Activated CD8-positive, alpha-beta memory T cell treated with anti-CD3 and anti-CD28 coated beads, Interleukin-2, amount 50 U/mL, for 24 hours (primary cell): Measurements from ENCODE around the gene ZNF277.
A peak's percentile ranks its signal among the peaks of the same experiment; 100 is the strongest.

Experiments used
- DNase-seq: peaks from one replicate; pipeline ENCODE4 v3.0.0-alpha.2; 2020; ENCODE audit errors: extremely low read depth

The ZNF277 gene, protein sequence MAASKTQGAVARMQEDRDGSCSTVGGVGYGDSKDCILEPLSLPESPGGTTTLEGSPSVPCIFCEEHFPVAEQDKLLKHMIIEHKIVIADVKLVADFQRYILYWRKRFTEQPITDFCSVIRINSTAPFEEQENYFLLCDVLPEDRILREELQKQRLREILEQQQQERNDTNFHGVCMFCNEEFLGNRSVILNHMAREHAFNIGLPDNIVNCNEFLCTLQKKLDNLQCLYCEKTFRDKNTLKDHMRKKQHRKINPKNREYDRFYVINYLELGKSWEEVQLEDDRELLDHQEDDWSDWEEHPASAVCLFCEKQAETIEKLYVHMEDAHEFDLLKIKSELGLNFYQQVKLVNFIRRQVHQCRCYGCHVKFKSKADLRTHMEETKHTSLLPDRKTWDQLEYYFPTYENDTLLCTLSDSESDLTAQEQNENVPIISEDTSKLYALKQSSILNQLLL

DNA sequence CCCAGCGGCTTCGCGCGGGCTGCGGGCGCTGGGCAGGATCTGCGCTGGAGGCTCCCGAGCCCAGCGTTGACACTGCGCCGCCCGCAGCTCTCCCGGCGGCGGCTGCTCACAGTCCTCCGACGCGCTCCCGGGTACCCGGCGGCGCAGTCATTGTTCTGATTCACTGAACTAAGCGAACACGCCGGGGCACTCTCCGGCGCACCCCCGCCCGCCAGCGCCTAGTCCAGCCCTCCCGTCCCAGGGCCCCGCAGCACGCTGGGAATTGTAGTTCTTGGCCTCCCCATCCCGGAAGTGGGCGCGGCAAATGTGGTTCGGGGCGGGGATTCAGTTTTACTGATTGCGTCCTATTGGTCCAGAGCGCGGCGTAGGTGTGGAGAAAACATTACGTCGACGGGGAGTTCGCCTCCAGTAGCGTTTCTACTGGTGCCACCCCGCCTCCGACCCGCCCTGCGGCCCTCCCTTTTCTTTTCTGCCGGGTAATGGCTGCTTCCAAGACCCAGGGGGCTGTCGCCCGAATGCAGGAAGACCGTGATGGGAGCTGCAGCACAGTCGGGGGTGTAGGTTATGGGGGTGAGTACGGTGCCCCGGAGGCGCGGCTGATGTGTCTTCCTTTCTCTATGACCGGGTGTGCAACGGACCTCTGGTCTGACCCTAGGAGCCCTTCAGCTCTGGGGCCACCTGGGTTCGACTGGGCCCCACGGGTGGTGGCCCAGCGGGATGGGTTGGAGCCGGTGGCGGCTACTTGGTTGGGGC, at the start of gene ZNF277, which contains the start of gene DOCK4:
TSS of gene ZNF277 (plus strand) at position 458 of the 753 bp plus-strand sequence. CDS start at position 480, 22 bp downstream.
TSS of gene DOCK4 (minus strand) at position 162 of the 753 bp plus-strand sequence. CDS start 261 bp downstream, outside the sequence.
- DNase-seq, result peak; percentile 99

DNA sequence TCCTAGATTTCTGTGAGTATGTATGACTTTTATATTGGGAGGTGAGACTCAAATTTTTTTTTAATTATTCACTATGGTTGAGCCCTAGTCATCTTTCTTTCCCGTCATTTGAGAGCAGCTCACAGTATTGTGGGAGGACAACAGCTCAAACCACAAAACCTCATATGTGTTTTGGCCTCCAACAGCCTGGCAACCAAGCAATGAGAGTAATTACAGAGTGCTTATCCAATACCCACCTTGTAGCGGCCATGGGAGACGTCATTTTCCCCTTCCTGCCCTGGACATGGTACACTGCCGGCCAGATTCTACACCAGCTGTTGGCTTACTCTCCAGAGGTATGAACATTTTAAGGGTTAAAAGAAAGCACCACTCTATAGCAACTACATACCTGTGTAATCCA, 49.4 kb upstream of the ZNF277 start:
- no peak for DNase-seq

DNA sequence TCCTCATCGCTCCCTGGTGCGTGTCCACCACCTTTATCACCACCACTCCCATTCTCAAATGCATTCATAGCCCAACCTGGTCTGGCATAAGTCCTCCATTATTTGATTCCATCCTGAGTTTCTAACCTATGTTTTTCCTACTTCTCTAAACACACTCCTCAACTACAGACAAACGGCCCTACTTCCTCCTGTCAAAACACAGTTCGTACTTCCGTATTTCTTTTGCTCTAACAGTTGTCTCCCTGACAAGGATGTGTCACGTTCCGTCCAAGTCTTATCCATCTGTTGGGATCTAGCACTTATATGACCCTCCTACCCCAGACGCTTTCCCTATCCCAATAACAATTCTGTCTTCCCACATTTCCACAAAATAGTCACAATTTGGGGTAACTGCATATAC, 47.1 kb upstream of the ZNF277 start:
- DNase-seq, result no peak

DNA sequence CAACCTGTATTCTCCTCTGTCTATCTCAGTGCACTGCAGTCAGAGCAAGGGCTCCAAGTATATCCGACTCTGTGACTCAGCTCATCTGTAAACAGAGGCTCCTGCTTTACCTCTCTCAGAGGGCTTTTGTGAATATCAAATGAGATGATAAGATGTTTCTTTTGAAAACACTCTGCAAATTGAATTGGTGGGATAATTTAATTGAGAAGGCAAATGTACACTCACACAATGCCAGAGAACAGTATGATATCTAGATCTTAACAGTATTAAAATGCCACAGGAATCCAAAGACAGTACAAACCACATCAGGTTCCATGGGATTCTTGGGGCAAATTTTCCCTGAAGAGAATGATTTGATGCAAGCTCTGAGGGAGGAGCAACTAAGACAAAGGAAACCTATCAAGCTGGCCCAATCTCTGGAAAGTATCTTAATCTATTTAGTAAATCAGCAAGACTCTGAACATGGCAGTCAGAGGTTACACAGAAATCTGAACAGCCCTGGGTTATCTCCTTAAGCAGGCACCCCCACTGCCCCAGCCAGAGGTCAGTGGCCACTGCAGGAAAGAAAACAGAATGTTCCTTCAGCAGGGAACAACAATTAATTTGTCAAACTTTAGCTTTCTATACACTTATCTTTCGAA, 46.2 kb upstream of the ZNF277 start:
- DNase-seq, result no peak

DNA sequence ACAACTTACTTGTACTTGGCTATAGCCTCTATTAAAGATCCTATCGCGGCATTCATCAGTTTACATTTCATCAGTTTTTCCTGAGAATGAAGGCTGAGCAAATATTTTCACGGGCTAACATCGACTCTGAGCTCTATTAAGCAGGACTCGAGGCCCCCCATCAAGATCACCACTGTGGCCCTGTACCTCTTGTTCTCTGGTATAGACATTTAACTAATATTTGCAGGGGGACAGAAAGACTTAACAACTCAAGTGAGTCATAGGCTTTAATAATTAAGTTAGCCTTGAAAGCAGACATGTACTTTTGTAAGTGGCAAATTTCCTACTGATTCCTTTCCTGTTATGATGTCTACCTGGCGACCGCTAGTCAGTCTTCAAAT, 45.7 kb upstream of the ZNF277 start:
- DNase-seq, result no peak

DNA sequence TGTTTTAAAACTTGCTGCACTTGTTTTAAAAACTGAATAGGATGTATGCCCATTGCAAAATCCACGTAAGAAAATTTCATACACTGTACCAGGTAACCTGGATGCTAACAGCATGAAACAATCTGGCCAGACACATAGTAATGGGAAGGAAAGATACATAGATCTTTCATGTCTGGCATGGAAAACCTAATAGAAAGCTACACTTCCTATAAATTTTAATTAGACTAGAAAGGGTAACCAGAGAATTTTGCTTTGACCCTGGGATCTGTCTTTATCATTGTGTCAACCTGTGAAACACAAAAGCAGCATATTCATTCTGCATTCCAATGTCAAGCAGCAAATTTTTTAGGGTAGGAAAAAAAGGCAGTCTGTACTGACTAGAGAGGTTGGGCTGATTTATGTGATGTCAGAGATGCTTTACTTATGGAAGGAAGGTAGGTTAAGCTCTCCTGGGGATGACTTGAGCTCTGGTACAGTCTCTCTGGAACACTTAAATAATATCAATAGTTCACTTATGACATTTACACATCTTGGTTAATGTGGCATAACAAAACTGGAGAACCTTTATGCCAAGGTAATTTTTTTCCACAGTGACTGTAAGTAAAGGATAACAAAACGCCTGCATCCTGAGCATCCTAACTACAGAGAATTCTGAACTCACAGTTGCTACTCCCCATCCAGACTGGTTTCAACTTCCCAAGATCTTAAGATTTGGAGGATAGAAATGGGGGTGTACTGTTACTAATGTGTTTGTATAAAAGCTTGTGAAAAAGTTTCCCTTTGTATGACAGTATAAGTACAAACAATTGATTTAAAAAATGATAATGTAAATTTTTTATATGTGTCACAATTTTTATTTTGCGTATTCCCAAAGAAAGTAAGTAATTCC, 45.0 kb upstream of the ZNF277 start:
- DNase-seq, result no peak

DNA sequence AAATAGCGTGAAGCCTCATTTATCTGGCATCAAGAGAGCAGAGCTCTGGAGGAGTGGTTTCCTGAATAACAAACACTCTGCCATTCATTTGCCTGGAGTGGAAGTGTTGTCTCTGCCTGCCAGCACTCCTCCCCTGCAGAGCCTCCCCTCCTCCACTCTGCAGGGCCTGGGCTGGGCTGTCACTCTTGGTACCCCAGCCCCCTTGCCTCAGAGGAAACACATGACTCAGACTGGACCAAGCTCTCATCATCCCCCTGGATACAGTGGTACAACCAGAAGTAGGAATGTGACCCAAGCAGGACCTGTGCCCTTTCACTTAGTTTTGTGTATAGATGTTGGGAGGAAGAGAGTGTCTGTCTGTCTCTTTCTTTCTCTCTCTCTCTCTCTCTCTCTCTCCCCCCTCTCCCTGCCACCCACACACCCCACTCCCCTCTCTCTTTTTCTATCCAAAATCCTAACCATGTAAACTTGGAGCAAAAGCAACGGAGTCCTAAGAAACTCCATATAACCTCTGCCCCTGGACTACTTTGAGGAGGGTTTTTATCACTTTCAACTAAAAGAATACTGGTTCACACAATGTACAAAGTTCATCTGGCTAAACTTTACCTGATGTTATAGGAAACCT, 44.2 kb upstream of the ZNF277 start:
- no peak for DNase-seq

DNA sequence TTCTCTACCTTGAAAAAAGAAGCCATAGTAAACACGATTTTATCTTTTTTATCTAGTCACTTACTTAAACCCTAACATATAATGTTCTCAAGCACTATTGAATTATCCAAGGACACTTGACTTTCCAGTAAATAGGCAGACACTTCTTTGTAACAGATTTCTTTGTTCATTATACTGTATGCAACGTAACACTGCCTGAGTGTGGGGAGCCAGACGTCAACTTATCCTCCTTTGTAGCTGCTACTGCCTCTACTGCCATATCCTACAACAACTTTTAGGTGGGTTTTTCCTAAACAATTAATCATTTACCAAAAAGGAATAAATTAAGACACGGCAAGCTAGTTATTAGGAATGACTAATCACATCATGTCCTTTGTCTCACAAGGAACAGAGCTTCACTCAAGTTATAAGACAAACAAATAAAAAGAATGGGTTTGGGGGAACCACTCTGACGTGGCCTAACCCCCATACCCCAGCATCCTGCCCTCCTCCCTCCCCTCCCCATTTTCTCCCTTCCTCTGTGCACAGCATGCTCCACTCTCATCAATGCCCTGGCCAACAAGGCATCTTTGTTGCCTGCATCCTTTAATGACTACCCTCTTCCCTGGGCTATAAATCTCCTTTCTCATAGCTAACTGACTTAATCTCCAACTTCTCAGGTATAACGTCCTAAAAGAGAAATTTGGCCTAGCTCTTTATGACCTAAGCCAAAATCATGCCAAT, 43.5 kb upstream of the ZNF277 start:
- no peak for DNase-seq

DNA sequence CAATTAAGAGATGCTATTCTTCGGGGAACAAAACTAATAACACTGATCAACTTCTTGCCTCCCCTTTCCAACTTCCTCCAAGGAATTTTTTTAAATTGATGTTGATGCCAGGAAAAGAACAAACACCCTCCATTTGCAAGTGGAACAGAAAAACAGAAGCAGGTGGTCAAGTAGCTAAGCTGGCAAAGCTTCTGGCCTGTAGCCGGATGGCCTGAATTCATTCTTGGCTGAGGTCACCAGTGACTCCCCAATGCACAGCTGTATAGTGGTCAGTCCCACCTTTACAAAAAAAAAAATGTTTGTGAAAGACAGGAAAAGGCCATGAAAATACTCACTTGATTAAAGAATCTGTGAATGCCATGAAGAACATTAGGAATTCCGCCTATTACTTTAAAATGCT, 39.3 kb upstream of the ZNF277 start:
- no peak for DNase-seq

DNA sequence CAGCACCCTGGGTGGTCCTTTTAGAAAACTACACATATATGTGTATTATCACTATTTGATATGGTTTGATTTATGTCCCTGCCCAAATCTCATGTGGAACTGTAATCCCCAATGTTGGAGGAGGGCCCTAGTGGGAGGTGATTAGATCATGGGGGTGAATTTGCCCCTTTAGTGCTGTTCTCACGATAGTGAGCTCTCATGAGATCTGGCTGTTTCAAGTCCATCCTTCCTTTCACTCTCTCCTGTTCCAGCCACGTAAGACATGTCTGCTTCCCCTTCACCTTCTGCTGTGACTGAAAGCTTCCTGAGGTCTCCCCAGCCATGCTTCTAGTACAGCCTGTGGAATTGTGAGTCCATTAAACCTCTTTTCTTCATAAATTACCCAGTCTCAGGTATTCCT, 37.6 kb upstream of the ZNF277 start:
- DNase-seq, result no peak

DNA sequence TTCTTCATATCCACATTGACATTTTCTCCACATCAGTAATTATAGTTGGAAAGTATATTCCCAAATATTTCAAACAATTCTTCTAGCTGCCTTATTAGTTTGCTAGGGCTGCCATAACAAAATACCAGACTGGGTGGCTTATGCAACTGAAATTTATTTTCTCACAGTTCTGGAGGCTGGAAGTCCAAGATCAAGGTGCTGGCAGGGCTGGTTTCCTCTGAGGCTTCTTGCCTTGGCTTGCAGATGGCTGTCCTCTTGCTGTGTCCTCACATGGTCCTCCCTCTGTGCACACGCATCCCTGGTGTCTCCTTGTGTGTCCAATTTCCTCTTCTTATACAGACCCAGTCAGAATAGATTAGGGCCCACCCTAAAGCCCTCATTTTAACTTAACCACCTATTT, 34.8 kb upstream of the ZNF277 start:
- no peak for DNase-seq

DNA sequence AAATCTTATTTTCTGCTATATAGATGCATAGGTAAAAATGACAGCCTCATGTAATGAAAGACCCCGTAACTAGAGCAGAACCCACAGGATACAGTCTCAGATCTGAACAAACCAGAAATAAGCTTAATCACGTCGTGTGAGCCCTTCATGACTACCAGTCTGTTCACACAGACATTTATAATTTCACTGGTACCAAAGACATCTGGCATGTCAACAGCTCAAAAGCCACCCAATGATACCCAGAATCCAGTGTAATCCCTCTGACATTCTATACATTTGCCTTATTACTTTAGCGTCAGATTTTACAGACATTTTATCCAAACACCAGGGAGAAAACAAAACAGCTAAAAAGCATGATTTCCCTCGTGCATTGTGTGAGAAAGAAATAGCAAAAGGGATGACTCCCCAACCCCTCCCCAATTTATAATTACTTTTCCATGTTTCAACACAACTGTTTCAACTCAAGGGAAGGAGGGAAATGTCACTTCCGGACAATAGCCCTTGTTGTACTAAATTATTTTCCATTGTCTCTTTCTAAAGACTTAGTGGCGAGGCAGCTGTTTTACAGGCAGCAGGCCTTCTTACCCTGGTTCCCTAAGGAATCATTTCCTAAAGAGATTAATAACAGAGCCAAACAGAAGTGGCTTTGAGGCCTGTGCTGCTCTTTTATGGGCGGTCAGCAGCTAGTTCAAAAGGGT, 33.5 kb upstream of the ZNF277 start:
- no peak for DNase-seq

DNA sequence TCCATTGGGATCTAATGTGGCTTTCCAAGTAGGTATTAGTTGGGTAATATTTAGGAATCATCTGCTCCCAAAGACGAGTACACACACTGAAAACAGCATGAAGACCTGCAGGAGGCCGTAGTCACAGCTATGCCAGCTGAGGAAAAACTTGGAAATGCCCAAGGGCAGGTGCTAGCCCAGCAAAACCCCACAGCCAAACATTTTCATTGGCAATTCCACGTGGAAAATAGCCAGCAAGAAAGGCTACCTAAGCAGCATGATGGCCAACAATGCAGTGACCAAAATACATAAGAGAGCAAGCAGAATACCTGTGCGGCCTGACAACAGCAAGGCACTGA, 33.0 kb upstream of the ZNF277 start:
- no peak for DNase-seq

DNA sequence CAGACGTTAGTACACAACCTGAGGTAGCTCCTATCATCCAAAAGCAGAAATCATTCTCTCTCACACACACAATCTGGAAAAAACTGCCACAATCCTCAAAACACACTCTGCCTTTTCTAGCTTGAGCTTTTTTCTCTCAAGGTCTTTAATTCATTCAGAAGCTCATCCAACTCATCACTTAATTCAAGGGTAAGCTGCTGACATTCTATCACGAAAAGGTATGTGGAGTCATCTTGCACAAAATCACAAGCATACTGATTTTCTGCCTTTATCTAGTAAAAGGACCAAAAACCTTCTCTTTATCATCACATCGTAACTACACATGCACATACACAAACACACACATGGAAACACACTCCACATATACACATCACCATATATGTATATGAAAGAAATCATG, 32.3 kb upstream of the ZNF277 start:
- DNase-seq, result no peak

DNA sequence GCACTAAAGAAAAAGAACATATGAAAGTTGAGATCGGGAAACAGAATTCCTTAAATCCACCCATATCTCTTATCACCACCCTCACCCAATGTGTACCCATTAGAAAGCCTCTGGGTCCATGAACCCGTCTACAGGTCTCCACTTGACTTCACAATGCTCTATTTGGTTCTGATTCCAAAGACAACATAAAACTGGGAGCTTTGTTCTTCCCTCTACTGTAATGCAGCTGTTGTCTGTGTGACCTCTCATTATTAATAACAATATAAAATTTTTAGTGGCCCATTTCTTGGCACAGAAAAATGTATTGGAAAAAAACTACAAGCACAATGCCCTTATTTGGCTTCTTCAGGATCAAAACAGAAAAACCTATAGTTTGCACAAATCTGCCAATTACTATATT, 30.3 kb upstream of the ZNF277 start:
- no peak for DNase-seq

DNA sequence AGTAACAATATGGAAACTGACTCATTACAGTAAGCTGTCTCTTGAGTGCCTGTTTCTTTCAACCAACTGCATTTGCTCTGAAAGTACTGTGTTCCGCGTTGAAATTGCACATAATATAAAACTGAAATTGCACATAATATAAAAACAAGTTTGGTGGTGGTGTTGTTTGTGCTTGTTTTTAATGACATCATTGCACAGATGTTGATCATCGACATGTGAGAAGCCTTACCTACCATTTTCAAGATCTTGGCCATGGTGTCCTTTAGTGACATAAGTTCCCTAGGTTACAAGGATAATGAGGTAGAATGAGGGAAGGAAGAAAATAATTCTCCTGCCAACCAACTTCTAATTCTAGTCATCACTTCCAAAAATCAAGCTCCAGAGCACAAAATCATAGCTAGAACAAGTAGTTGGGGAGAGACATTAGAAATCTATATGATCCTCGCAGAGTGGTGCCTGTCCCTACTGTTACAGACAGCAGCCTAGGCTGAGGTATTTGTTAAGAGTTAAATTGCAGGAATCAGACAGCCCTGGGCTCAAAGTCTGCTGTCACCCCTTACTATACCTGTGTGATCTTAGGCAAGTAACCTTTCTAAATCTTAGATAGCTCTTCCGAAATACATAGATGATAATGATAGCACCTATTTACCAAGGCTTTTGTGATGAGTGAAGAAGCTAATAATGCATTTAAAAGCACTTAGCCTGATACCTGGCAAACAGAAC, 29.6 kb upstream of the ZNF277 start:
- no peak for DNase-seq

DNA sequence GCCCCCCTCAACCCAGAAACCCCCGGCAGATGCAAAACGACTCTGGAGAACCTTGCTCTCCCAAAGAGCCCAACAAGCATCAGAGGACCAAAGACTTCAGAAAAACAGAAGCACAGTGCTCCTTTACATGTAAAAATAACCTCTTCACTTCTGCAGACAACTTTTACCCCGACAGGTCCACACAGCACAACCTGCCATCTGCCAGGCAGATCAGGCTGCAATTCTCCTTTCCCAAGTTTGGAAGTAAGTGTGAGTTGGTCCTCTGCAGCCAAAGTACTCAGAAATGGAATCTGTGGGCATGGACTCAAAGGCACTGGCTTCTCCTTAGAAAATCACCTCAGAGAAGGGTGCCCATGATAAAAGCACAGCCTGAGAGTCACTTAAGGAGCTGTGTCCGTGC, 26.3 kb upstream of the ZNF277 start:
- DNase-seq, result no peak

DNA sequence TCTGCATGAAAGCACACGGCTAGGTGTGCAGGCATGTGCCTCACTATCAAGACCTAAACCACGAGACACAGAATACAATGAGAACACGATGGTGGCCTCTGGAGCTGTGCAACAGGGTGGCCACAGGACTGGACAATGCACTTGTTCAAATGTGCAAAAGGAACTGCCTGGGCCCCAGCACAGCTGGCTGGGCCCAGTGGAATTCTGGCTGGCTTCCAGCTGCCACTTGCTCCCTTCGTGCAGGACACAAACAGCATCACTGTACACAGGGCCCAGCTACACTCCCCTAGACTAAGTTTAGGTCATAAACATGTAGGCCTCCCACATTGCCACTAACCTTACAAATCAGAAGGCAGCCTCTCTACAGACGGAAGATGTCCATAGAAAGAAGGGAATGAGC, 23.7 kb upstream of the ZNF277 start:
- DNase-seq, result no peak

DNA sequence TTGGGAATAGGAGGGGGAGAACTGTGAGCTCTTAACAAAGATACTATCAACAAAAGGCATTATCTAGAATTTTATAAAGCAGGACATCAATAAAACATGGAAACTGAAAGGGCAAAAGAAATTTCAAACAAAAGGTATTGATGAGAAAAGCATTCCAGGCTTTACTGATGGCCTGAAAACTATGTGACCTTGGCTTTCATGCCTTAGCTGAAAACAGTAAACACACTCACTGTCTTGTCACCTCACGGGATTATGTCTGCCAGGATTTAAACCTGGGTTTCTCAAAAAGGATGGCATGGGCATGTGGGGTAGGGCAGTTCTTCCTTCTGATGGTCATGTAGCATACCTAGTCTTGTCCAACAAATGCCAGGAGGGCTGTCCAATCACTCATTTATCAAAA, 23.2 kb upstream of the ZNF277 start:
- DNase-seq, result no peak
